Panc1 (cell line): ENCODE data around the gene KMT2A. TPM values are rescaled to one million over a fixed set of nuclear protein-coding genes. Genes with fewer than 3 reads are reported as not detected.

ENCODE experiments used
- ATAC-seq: fragments of 200-7000 bp; cut with Tn5 transposase; 2 replicates; pipeline ENCODE4 v1.9.1; 2020; ENCODE audit warnings: mild to moderate bottlenecking, moderate library complexity
- BruUV-seq: library from RNA; stranded (reverse); fragments of 400-500 nt; replicated peaks from 2 replicates; lab custom pipeline; 2021; lab: Mats Ljungman, UMichigan
- CTCF ChIA-PET: fragments of 300-600 bp; sonication (Branson Sonifier 250); formaldehyde crosslinking; loops from one replicate; lab custom pipeline; 2022; ENCODE audit warnings: antibody characterized with exemption; lab: Charles Lee
- POLR2A ChIA-PET: fragments of 300-600 bp; sonication (Branson Sonifier 250); formaldehyde crosslinking; loops from one replicate; lab custom pipeline; 2022; ENCODE audit warnings: antibody characterized with exemption; lab: Charles Lee
- DNase-seq: peaks from one replicate; pipeline ENCODE4 v3.0.0-alpha.2; 2010; ENCODE audit warnings: low read depth, low spot score
- H3K27ac ChIP-seq: 2 replicates; pipeline ENCODE4 v1.5.1; 2011; ENCODE audit warnings: mild to moderate bottlenecking, low read length, inconsistent platforms
- H3K27me3 ChIP-seq: fragments of 200-500 bp; sonication (Bioruptor generic); 2 replicates; pipeline ENCODE4 v1.6.0; 2014; ENCODE audit warnings: low read length, inconsistent platforms; ENCODE audit not compliant: control insufficient read depth, insufficient read depth
- H3K36me3 ChIP-seq: fragments of 200-500 bp; sonication (Bioruptor generic); 2 replicates; pipeline ENCODE4 v1.5.1; 2014; ENCODE audit warnings: inconsistent platforms, mild to moderate bottlenecking, low read length, moderate library complexity; ENCODE audit not compliant: control insufficient read depth, insufficient read depth
- H3K4me1 ChIP-seq: 2 replicates; pipeline ENCODE4 v1.5.1; 2011; ENCODE audit warnings: inconsistent platforms, mild to moderate bottlenecking, low read length, moderate library complexity; ENCODE audit not compliant: control insufficient read depth, insufficient read depth
- H3K4me3 ChIP-seq, 2 experiments: 2 replicates each; pipeline ENCODE4 v1.5.1; 2011 to 2012; ENCODE audit warnings: low read depth in 2 of 2, low read length in 2 of 2, mild to moderate bottlenecking in 2 of 2, inconsistent platforms in 1 of 2, moderate library complexity in 1 of 2
- H3K9me3 ChIP-seq: fragments of 200-500 bp; sonication (Bioruptor generic); 2 replicates; pipeline ENCODE4 v1.5.1; 2014; ENCODE audit warnings: low read depth, mild to moderate bottlenecking, inconsistent platforms, low read length, moderate library complexity; ENCODE audit not compliant: control insufficient read depth, insufficient read depth
- CTCF ChIP-seq: fragments of 450-650 bp; IDR thresholded peaks from 2 replicates; pipeline ENCODE4 v1.5.1; 2017; ENCODE audit warnings: mild to moderate bottlenecking
- POLR2AphosphoS5 ChIP-seq: IDR thresholded peaks from 2 replicates; pipeline ENCODE4 v1.6.1; 2012; ENCODE audit warnings: mild to moderate bottlenecking, low read depth, low read length, moderate library complexity
- REST ChIP-seq, 2 experiments: IDR thresholded peaks; 2 replicates each; pipeline ENCODE4 v1.6.1; 2011 to 2012; ENCODE audit warnings: low read depth in 2 of 2, control low read depth in 1 of 2, low read length in 1 of 2, mild to moderate bottlenecking in 1 of 2, moderate library complexity in 1 of 2; ENCODE audit not compliant: insufficient read depth in 1 of 2
- SIN3A ChIP-seq: IDR thresholded peaks from 2 replicates; pipeline ENCODE4 v1.6.1; 2012; ENCODE audit warnings: low read depth, mild to moderate bottlenecking, low read length, moderate library complexity, borderline replicate concordance; ENCODE audit not compliant: insufficient read depth
- TCF7L2 ChIP-seq: IDR thresholded peaks from 2 replicates; pipeline ENCODE4 v1.6.1; 2011; ENCODE audit warnings: mild to moderate bottlenecking, low read depth, low read length, inconsistent platforms
- in situ Hi-C: cut with HindIII; loops from 2 replicates; pipeline ENCODE4 v1.10.0; 2016; ENCODE audit warnings: low sequenced_read_pairs, low pct_unique_long_range_greater_than_20kb
- intact Hi-C: fragments of 100-400 bp; cut with micrococcal nuclease; formaldehyde crosslinking; loops from one replicate; pipeline ENCODE4 v1.10.0; 2022; ENCODE audit not compliant: unreplicated experiment
- total RNA-seq: library from RNA; stranded (reverse); gene quantifications from one replicate; pipeline ENCODE4 v1.2.1, GENCODE V29; 2021; ENCODE audit not compliant: unreplicated experiment

Gene KMT2A
- total RNA-seq, 1 experiment from 2014 or later, result 139 TPM

GRCh38 chr11:118552341-118552740 lies 116.0 kb downstream of the KMT2A start:
- H3K36me3 ChIP-seq, result no peaks in the 10 kb centered on the region
- no peaks in the 10 kb centered on the region for H3K4me1 ChIP-seq
- ATAC-seq (no peak), DNase-seq (no peak)
- H3K9me3 ChIP-seq, result no peaks in the 10 kb centered on the region
- no peak overlapping the region for H3K27ac ChIP-seq
- no TSS peak for BruUV-seq
- POLR2A ChIA-PET, result no interaction called here
- CTCF ChIA-PET, result interaction anchor here (0.5 kb wide), 1 partner anchor 434 kb away, joined by 5 read pairs; no protein-coding TSS in a partner anchor
- intact Hi-C loops (no loop called here), in situ Hi-C loops (no loop called here)
- H3K4me3 ChIP-seq, result no peak overlapping the region
- TF ChIP-seq CTCF (no peak), POLR2AphosphoS5 (no peak), TCF7L2 (no peak), REST (IDR thresholded peaks at IDR 0.05; ENCODE audit: insufficient read depth in 1 of 2, low read depth in 2 of 2, low read length in 1 of 2) (no peak), SIN3A (no peak)
- no peaks in the 10 kb centered on the region for H3K27me3 ChIP-seq

DNA sequence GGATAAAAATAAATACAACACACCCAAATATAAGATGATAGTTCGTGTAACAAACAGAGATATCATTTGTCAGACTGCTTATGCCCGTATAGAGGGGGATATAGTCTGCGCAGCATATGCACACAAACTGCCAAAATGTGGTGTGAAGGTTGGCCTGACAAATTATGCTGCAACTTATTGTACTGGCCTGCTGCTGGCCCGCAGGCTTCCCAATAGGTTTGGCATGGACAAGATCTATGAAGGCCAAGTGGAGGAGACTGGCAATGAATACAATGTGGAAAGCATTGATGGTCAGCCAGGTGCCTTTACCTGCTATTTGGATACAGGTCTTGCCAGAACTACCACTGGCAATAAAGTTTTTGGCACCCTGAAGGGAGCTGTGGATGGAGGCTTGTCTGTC lies 124.5 kb downstream of the KMT2A start:
- DNase-seq, result no peak
- intact Hi-C loops (no loop called here), in situ Hi-C loops (no loop called here)
- no peak overlapping the region for H3K27ac ChIP-seq
- no peaks in the 10 kb centered on the region for H3K9me3 ChIP-seq
- no peaks in the 10 kb centered on the region for H3K27me3 ChIP-seq
- no peak for ATAC-seq
- H3K4me1 ChIP-seq, result peaks cover 4% of the 10 kb centered on the region
- ChIA-PET CTCF (no interaction called here), POLR2A (no interaction called here)
- no peak overlapping the region for H3K4me3 ChIP-seq
- TF ChIP-seq SIN3A (no peak), TCF7L2 (no peak), CTCF (no peak), REST (IDR thresholded peaks at IDR 0.05; ENCODE audit: insufficient read depth in 1 of 2, low read depth in 2 of 2, low read length in 1 of 2) (no peak), POLR2AphosphoS5 (no peak)
- H3K36me3 ChIP-seq, result no peaks in the 10 kb centered on the region; the same call in 1 of the 2 replicates
- BruUV-seq, result no TSS peak
